ACC112 (cell line): ENCODE measurements around the gene DLG5.

Experiments
- H2AFZ ChIP-seq: fragments of 200-600 bp; sonication (generic); one replicate; pipeline ENCODE4 v1.6.0; 2017; ENCODE audit warnings: antibody characterized with exemption, low read length; ENCODE audit not compliant: unreplicated experiment
- H3K27ac ChIP-seq: fragments of 200-600 bp; sonication (generic); 2 replicates; pipeline ENCODE4 v1.5.1; 2014; ENCODE audit warnings: low read depth, mild to moderate bottlenecking, antibody characterized with exemption, low read length, moderate library complexity
- H3K27me3 ChIP-seq: fragments of 200-600 bp; sonication (generic); 2 replicates; pipeline ENCODE4 v1.6.1; 2014; ENCODE audit warnings: mild to moderate bottlenecking, antibody characterized with exemption, low read length, moderate library complexity, mixed read lengths; ENCODE audit not compliant: insufficient read depth
- H3K36me3 ChIP-seq: fragments of 200-600 bp; sonication (generic); 2 replicates; pipeline ENCODE4 v1.6.1; 2016; ENCODE audit warnings: mild to moderate bottlenecking, antibody characterized with exemption, low read length, moderate library complexity, mixed read lengths; ENCODE audit not compliant: insufficient read depth
- H3K4me1 ChIP-seq: fragments of 200-600 bp; sonication (generic); one replicate; pipeline ENCODE4 v1.6.1; 2016; ENCODE audit warnings: low read length, mixed read lengths; ENCODE audit not compliant: insufficient read depth, unreplicated experiment, control insufficient read depth
- H3K4me3 ChIP-seq: fragments of 200-600 bp; sonication (generic); 2 replicates; pipeline ENCODE4 v1.5.1; 2014; ENCODE audit warnings: mild to moderate bottlenecking, low read depth, low read length
- H3K79me2 ChIP-seq: fragments of 200-600 bp; sonication (generic); one replicate; pipeline ENCODE4 v1.6.0; 2016; ENCODE audit warnings: low read length; ENCODE audit not compliant: control insufficient read depth, unreplicated experiment, insufficient read depth

Gene DLG5

GRCh38 chr10:77865580-77866324, 60.8 kb downstream of the DLG5 start:
- peaks cover 3% of the 10 kb centered on the region for H3K79me2 ChIP-seq
- H3K4me1 ChIP-seq, result no peaks in the 10 kb centered on the region
- no peak overlapping the region for H3K4me3 ChIP-seq
- H3K36me3 ChIP-seq, result no peaks in the 10 kb centered on the region
- no peaks in the 10 kb centered on the region for H3K27me3 ChIP-seq
- H2AFZ ChIP-seq, result no peak overlapping the region
- no peak overlapping the region for H3K27ac ChIP-seq

GRCh38 chr10:77864151-77864851, 62.3 kb downstream of the DLG5 start:
- H3K27ac ChIP-seq, result no peak overlapping the region
- H3K27me3 ChIP-seq, result no peaks in the 10 kb centered on the region
- H3K36me3 ChIP-seq, result no peaks in the 10 kb centered on the region
- peaks cover 3% of the 10 kb centered on the region for H3K79me2 ChIP-seq
- H3K4me3 ChIP-seq, result no peak overlapping the region
- no peaks in the 10 kb centered on the region for H3K4me1 ChIP-seq
- no peak overlapping the region for H2AFZ ChIP-seq

- no peak overlapping the region for H3K27ac ChIP-seq
- H3K79me2 ChIP-seq, result peaks cover under 1% of the 10 kb centered on the region
- H3K27me3 ChIP-seq, result no peaks in the 10 kb centered on the region
- H3K36me3 ChIP-seq, result no peaks in the 10 kb centered on the region
- no peaks in the 10 kb centered on the region for H3K4me1 ChIP-seq
- H3K4me3 ChIP-seq, result no peak overlapping the region
- H2AFZ ChIP-seq, result no peak overlapping the region
Measured at GRCh38 chr10:77863446-77863845, 63.1 kb downstream of the DLG5 start.

- Histone ChIP-seq H3K36me3 (no peaks in the 10 kb centered on the region), H2AFZ (no peak overlapping the region), H3K4me1 (no peaks in the 10 kb centered on the region), H3K79me2 (no peaks in the 10 kb centered on the region), H3K27ac (no peak overlapping the region), H3K27me3 (no peaks in the 10 kb centered on the region), H3K4me3 (no peak overlapping the region)
Measured at GRCh38 chr10:77862595-77862994, 64.0 kb downstream of the DLG5 start.

- H3K27me3 ChIP-seq, result no peaks in the 10 kb centered on the region
- H2AFZ ChIP-seq, result no peak overlapping the region
- H3K4me3 ChIP-seq, result no peak overlapping the region
- H3K27ac ChIP-seq, result no peak overlapping the region
- H3K36me3 ChIP-seq, result no peaks in the 10 kb centered on the region
- H3K79me2 ChIP-seq, result no peaks in the 10 kb centered on the region
- H3K4me1 ChIP-seq, result no peaks in the 10 kb centered on the region
Measured at GRCh38 chr10:77861366-77861765, 65.2 kb downstream of the DLG5 start.

GRCh38 chr10:77859865-77860282, 66.7 kb downstream of the DLG5 start:
- Histone ChIP-seq H2AFZ (no peak overlapping the region), H3K36me3 (no peaks in the 10 kb centered on the region), H3K27ac (no peak overlapping the region), H3K27me3 (no peaks in the 10 kb centered on the region), H3K79me2 (no peaks in the 10 kb centered on the region), H3K4me3 (no peak overlapping the region), H3K4me1 (no peaks in the 10 kb centered on the region)

- no peak overlapping the region for H3K27ac ChIP-seq
- H3K36me3 ChIP-seq, result no peaks in the 10 kb centered on the region
- no peaks in the 10 kb centered on the region for H3K4me1 ChIP-seq
- H3K4me3 ChIP-seq, result no peak overlapping the region
- H2AFZ ChIP-seq, result no peak overlapping the region
- no peaks in the 10 kb centered on the region for H3K27me3 ChIP-seq
- no peaks in the 10 kb centered on the region for H3K79me2 ChIP-seq
Measured at GRCh38 chr10:77859200-77859864, 67.2 kb downstream of the DLG5 start.

- Histone ChIP-seq H3K36me3 (0 out of 2 replicates have a peak, but pooled peaks cover 4% of the 10 kb centered on the region), H3K27me3 (no peaks in the 10 kb centered on the region), H3K27ac (no peak overlapping the region)
Measured at GRCh38 chr10:77857272-77857671, 69.3 kb downstream of the DLG5 start.

GRCh38 chr10:77856566-77856965, 70.0 kb downstream of the DLG5 start:
- Histone ChIP-seq H2AFZ (no peak overlapping the region), H3K27me3 (no peaks in the 10 kb centered on the region), H3K36me3 (0 out of 2 replicates have a peak, but pooled peaks cover 4% of the 10 kb centered on the region), H3K27ac (no peak overlapping the region), H3K79me2 (no peaks in the 10 kb centered on the region), H3K4me3 (no peak overlapping the region), H3K4me1 (no peaks in the 10 kb centered on the region)

More at GRCh38 chr10:77857272-77857671, 69.3 kb downstream of the DLG5 start:
- Histone ChIP-seq H2AFZ (no peak overlapping the region), H3K4me1 (no peaks in the 10 kb centered on the region), H3K79me2 (no peaks in the 10 kb centered on the region), H3K4me3 (no peak overlapping the region)

- H3K27ac ChIP-seq, result no peak overlapping the region
- no peaks in the 10 kb centered on the region for H3K4me1 ChIP-seq
- no peaks in the 10 kb centered on the region for H3K79me2 ChIP-seq
- 0 out of 2 replicates have a peak, but pooled peaks cover 4% of the 10 kb centered on the region for H3K36me3 ChIP-seq
- H3K4me3 ChIP-seq, result no peak overlapping the region
- no peaks in the 10 kb centered on the region for H3K27me3 ChIP-seq
- H2AFZ ChIP-seq, result no peak overlapping the region
Measured at GRCh38 chr10:77855404-77856155, 71.0 kb downstream of the DLG5 start.
